Measurements from ENCODE around the gene ERMP1. TPM values are rescaled to one million over a fixed set of nuclear protein-coding genes. Genes with fewer than 3 reads are reported as not detected.

ERMP1 gene
- total and polyA plus RNA-seq, 2 of the 8 experiments (the other 6 are each of a cell fraction or from before 2014, with no cell fraction given): 12.8 to 16.7 TPM

DNA sequence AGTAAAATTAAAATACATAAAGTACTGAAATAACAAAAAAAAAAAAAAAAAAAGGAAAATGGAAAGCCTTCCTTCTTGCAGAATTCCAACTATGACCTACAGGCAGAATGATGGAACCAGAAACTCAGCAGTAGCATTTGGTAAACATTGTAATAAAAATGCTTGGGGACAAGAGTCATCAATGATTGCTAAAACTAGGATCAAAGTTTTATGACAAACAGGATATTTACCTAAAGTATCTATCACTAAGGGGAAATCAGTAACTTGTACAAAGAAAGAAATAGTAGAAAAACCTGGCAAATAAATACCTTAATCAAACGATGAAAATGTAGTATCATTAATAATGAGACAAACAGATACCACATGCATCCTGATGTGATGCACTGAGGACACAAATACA lies 17.5 kb downstream of the ERMP1 start:
- 83% methylated on average over 1 of the region's 1 CpG; no CpG with 5 or more reads in 1 of the 2 experiments for WGBS, 2 experiments (ENCODE audit: extremely low coverage in 1 of 2, insufficient coverage in 1 of 2, insufficient read length in 1 of 2, insufficient replicate concordance in 2 of 2, low coverage in 1 of 2, low lambda C conversion rate in 2 of 2, missing lambda C conversion rate in 1 of 2)
- no peak overlapping the region for H3K4me3 ChIP-seq (ENCODE audit: extremely low read depth in 1 of 4, insufficient read depth in 2 of 4, low read depth in 3 of 4, low read length in 4 of 4)

More for the DNA sequence above, 17.5 kb downstream of the ERMP1 start:
- Histone ChIP-seq H3K36me3 (ENCODE audit: control insufficient read depth in 2 of 4, insufficient read depth in 4 of 4, low read length in 3 of 4) (peaks cover 0 to 9% (median 2%) of the 10 kb centered on the region in 4 experiments; a peak in 3 of 8 replicates), H3K27ac (ENCODE audit: low read depth, low read length) (no peak overlapping the region), H4K91ac (replicated peaks; ENCODE audit: insufficient read length, low read length) (no peak overlapping the region), H2BK20ac (ENCODE audit: low read length) (no peak overlapping the region), H2AK5ac (ENCODE audit: low read depth, low read length) (no peak overlapping the region), H2BK12ac (ENCODE audit: low read depth, low read length) (no peak overlapping the region), H3K9ac (replicated peaks in 1 of 4; ENCODE audit: extremely low read depth in 1 of 4, low read depth in 3 of 4, low read length in 3 of 4) (no peak overlapping the region), H3K79me1 (ENCODE audit: low read depth, low read length) (no peaks in the 10 kb centered on the region), H3K79me2 (ENCODE audit: control insufficient read depth in 1 of 2, insufficient read depth in 2 of 2, low read length in 2 of 2) (no peaks in the 10 kb centered on the region), H3K14ac (ENCODE audit: insufficient read length) (no peak overlapping the region), H2BK120ac (replicated peaks; ENCODE audit: low read depth, low read length) (no peak overlapping the region), H4K20me1 (replicated peaks in 1 of 2; ENCODE audit: control insufficient read depth in 1 of 2, insufficient read depth in 2 of 2, low read length in 2 of 2) (peaks cover 0 to 2% of the 10 kb centered on the region in 2 experiments), H3K4me1 (replicated peaks in 1 of 4; ENCODE audit: control insufficient read depth in 3 of 4, insufficient read depth in 4 of 4, low read length in 3 of 4) (no peaks in the 10 kb centered on the region), H3K27me3 (replicated peaks in 1 of 4; ENCODE audit: control insufficient read depth in 3 of 4, extremely low read depth in 1 of 4, insufficient read depth in 3 of 4, low read length in 3 of 4) (no peaks in the 10 kb centered on the region), H3K23ac (ENCODE audit: insufficient read length) (no peak overlapping the region), H2BK5ac (ENCODE audit: low read depth, low read length) (no peak overlapping the region), H3K18ac (ENCODE audit: extremely low read depth, low read length) (no peak overlapping the region), H2BK15ac (ENCODE audit: low read length) (no peak overlapping the region), H3K4ac (replicated peaks; ENCODE audit: insufficient read length, low read depth, low read length) (no peak overlapping the region), H3K9me3 (ENCODE audit: insufficient read depth in 2 of 2, low read depth in 1 of 2, low read length in 1 of 2) (no peaks in the 10 kb centered on the region), H3K4me2 (ENCODE audit: insufficient read depth in 1 of 2, low read depth in 2 of 2, low read length in 2 of 2) (no peak overlapping the region), H2AFZ (ENCODE audit: low read length) (no peak overlapping the region), H4K8ac (ENCODE audit: extremely low read depth, insufficient read depth, low read length) (no peak overlapping the region), H3K23me2 (ENCODE audit: low read depth, low read length) (no peaks in the 10 kb centered on the region), H4K5ac (ENCODE audit: insufficient read length, low read depth, low read length) (no peak overlapping the region), H3K56ac (replicated peaks; ENCODE audit: insufficient read length, low read depth, low read length) (no peak overlapping the region)
- DNase-seq (ENCODE audit: low read depth in 1 of 2, low spot score in 2 of 2): no peak
- TF ChIP-seq TAF1 (IDR thresholded peaks at IDR 0.05; ENCODE audit: low read depth, low read length) (no peak), SP2 (IDR thresholded peaks at IDR 0.05; ENCODE audit: low read length) (no peak), BACH1 (IDR thresholded peaks at IDR 0.05; ENCODE audit: low read length) (no peak), SAP30 (IDR thresholded peaks at IDR 0.05; ENCODE audit: insufficient read depth, insufficient replicate concordance, low read length) (no peak), CHD1 (IDR thresholded peaks at IDR 0.05; ENCODE audit: low read depth, low read length) (no peak)
- FAIRE-seq: no peak
- ChIA-PET CTCF (ENCODE audit: partially characterized antibody) (no interaction called here), POLR2A (ENCODE audit: partially characterized antibody) (no interaction called here)

All from H1 (cell line).